Activated CD4-positive, alpha-beta T cell treated with anti-CD3 and anti-CD28 coated beads, Interleukin-2, amount 50 U/mL, for 1 hour (primary cell): ENCODE results near the gene ZNF575.
A peak's percentile ranks its signal among the peaks of the same experiment; 100 is the strongest.
"Not testable (repeated sequence)": the region's sequence is repeated elsewhere in the genome, so short reads cannot be mapped to it uniquely, and the experiment has no call there.

Source experiments
- DNase-seq: peaks from one replicate; pipeline ENCODE4 v3.0.0-alpha.2; 2020

Gene ZNF575

GRCh38 chr19:43512399-43512798 lies 20.6 kb upstream of the ZNF575 start:
- not testable (repeated sequence) for DNase-seq

- DNase-seq, result no peak
Measured at GRCh38 chr19:43518051-43518450, 14.9 kb upstream of the ZNF575 start.

GRCh38 chr19:43519436-43520088 lies 13.4 kb upstream of the ZNF575 start:
- DNase-seq, result peak; percentile 82

GRCh38 chr19:43522929-43523328 lies 10.1 kb upstream of the ZNF575 start:
- no peak for DNase-seq

- DNase-seq, result not testable (repeated sequence)
Measured at GRCh38 chr19:43523696-43524095, 9.3 kb upstream of the ZNF575 start.

GRCh38 chr19:43524922-43525835 lies 7.8 kb upstream of the ZNF575 start:
- no peak for DNase-seq

- DNase-seq, result no peak
Measured at GRCh38 chr19:43525836-43526771, 6.9 kb upstream of the ZNF575 start.

- peak; percentile 62 for DNase-seq
Measured at GRCh38 chr19:43526884-43527859, 5.8 kb upstream of the ZNF575 start, which contains the start of gene ETHE1. TSS of gene ETHE1 (minus strand) at chr19:43527201. CDS start at chr19:43527177, 24 bp downstream.

- DNase-seq, result no peak
Measured at GRCh38 chr19:43527860-43528622, 4.9 kb upstream of the ZNF575 start.

- no peak for DNase-seq
Measured at GRCh38 chr19:43532571-43532961, 422 bp upstream of the ZNF575 start.

- peak; percentile 91 for DNase-seq
Measured at GRCh38 chr19:43533546-43534304, 737 bp downstream of the ZNF575 start.

- DNase-seq, result no peak
Measured at GRCh38 chr19:43534305-43534815, 1.4 kb downstream of the ZNF575 start.

- DNase-seq, result no peak
Measured at GRCh38 chr19:43534816-43535761, 2.1 kb downstream of the ZNF575 start.

- DNase-seq, result no peak
Measured at GRCh38 chr19:43538922-43539321, 5.9 kb downstream of the ZNF575 start.

GRCh38 chr19:43540381-43540780 lies 7.4 kb downstream of the ZNF575 start:
- no peak for DNase-seq

GRCh38 chr19:43541920-43542650 lies 9.1 kb downstream of the ZNF575 start:
- DNase-seq, result no peak

GRCh38 chr19:43544077-43544476 lies 11.1 kb downstream of the ZNF575 start:
- DNase-seq, result no peak

- no peak for DNase-seq
Measured at GRCh38 chr19:43545276-43545675, 12.3 kb downstream of the ZNF575 start.
